Stimulated activated CD8-positive, alpha-beta memory T cell treated with anti-CD3 and anti-CD28 coated beads, Interleukin-2, amount 100 ng/mL, for 1 hour (primary cell): ENCODE data around the gene ZSCAN12.

Experiments
- DNase-seq, 2 donors: peaks; one replicate each; pipeline ENCODE4 v3.0.0-alpha.2; 2020; ENCODE audit warnings: low read depth in 2 of 2

ZSCAN12 gene

DNA sequence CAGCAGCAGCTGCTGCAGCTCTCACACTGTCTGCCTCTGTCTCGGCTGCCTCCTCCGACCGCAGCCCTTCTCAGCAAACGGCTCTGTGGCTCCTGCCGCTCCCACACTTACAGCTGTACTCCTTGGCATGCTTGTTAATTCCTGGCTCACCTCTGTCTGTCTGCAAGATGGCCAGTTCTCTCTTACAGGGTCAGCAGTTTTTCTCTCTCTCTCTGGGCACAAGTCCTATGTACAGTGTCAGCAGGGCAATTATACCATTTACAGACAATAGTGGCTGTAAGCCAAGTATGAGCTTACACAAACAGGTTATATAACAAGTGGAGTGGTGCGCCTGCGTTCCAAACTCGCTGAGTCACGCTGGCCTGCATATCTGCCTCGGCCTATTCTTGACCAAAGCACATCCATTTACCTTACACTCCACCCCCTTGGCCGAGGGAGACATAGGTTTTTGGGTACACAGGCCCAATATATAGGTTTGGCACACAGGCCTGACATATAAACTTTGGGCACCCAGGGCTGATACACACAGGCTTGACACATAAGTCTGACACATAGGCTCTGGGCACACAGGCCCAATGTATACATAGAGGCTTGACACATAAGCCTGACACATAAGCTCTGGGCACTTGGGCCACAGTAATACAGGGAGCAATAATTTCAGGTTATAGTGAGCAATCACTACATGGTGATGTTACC lies 45.4 kb downstream of the ZSCAN12 start:
- no peak for DNase-seq

- no peak for DNase-seq
These were observed 46.2 kb downstream of the ZSCAN12 start for GRCh38 chr6:28353356-28353755.

DNA sequence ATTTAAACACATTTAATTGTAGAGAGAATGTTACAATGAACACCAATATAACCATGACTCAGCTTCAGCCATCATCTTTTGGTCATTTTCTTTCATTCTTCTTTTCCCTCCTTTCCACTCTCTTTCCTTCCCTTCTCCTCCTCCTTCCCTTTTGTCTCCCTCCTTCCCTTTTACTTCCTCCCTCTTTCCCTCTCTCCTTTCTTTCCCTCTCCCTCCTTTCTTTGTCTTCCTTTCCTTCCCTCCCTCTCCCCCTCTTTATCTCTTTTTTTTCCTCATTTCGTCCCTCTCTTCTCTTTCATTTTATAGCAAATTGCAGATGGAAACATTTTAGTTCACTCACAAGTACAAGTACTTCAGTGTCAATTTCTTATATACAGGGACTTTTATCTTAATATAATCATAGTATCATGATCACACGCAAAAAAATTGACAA lies 48.0 kb downstream of the ZSCAN12 start:
- DNase-seq = no peak

GRCh38 chr6:28351087-28351486 lies 48.5 kb downstream of the ZSCAN12 start:
- DNase-seq = no peak

GRCh38 chr6:28349892-28350737 lies 49.4 kb downstream of the ZSCAN12 start, which contains the start of gene ZKSCAN3:
ZKSCAN3 (plus strand) TSS chr6:28349947; CDS start chr6:28359587, 9,640 bp downstream.
- DNase-seq = peak; percentile 75 to 77

DNA sequence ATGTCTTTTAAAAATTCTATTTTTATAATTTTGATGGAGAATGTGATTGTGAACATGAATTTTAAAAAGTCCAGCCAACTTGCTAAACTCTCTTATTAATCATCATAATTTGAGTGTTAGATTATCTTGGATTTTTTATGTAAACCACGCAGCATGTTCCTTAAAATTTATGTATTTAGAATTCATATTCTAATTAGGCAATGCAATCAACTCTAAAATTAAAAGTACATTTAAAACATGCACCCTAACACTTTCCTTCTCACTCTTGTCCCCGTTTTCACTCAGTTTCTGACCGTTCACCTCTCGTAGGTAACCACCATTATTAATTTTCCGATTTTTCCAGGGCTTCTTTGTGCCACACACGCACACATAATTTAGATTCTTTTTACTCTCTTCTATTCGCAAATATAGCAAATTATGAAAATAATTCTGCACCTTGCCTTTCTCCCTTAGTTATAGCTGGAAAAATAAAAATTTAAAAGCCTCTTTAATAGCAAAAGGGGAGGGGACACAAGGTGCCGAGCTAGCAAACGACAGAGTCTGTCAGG lies 50.1 kb downstream of the ZSCAN12 start:
- no peak for DNase-seq

- no peak for DNase-seq
These were observed 52.4 kb downstream of the ZSCAN12 start for GRCh38 chr6:28347119-28347518.

DNA sequence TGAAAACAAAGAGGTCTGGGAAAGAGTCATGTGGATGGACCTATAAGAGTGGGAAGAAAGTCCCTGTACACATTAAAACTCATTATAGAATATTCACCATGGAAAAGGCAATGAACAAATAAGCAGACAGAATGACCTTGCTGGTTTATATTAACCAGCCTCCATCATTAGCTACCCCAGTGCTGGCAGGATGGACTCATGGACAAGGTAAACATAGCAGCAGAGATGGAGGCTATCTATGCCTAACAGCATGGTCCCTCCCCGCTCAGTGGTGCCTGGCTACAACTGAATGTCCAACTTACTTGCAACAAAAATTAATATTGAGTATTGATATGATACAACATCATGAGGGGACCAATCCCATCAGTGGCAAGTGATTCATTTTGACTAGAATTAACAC lies 54.3 kb downstream of the ZSCAN12 start:
- DNase-seq = no peak

DNA sequence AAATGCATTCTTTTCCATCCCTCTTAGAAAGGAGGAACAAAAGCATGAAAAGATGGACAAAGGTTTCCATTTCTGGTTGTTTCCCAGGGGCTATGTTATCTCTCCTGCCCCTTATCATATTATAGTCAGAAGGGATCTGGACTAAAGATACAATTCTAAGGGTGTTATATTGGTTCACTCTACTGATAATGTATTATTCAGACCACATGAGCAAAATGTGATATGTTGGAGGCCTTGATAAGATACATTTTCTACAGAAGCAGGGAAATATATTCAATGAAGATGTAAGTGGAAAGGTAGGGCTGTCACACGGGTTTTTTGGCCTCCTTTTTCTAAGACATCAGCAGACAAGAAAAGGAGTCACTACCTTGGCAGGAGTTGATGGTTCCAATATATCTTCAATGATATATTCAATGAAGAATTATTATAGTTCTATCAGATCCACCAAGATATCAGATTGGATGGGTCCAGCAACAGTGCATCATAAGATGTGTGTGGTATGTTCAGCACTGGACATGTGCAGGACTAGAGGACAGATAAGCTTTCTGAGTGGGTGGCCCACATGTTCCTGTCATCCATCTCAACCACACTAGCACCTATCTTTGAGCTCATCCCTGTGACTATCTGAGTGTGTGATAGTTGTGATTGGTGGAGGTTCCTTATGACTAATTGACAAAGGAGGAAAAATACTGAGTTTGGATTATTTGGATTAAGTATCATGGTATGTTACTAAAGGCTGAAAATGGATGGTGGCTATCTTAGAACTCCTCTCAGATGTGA lies 55.5 kb downstream of the ZSCAN12 start:
- DNase-seq = no peak

GRCh38 chr6:28340310-28341095 lies 59.0 kb downstream of the ZSCAN12 start:
- DNase-seq = no peak

GRCh38 chr6:28337121-28337520 lies 62.4 kb downstream of the ZSCAN12 start:
- DNase-seq = no peak

- no peak for DNase-seq
These were observed 63.0 kb downstream of the ZSCAN12 start for GRCh38 chr6:28336284-28337120.

DNA sequence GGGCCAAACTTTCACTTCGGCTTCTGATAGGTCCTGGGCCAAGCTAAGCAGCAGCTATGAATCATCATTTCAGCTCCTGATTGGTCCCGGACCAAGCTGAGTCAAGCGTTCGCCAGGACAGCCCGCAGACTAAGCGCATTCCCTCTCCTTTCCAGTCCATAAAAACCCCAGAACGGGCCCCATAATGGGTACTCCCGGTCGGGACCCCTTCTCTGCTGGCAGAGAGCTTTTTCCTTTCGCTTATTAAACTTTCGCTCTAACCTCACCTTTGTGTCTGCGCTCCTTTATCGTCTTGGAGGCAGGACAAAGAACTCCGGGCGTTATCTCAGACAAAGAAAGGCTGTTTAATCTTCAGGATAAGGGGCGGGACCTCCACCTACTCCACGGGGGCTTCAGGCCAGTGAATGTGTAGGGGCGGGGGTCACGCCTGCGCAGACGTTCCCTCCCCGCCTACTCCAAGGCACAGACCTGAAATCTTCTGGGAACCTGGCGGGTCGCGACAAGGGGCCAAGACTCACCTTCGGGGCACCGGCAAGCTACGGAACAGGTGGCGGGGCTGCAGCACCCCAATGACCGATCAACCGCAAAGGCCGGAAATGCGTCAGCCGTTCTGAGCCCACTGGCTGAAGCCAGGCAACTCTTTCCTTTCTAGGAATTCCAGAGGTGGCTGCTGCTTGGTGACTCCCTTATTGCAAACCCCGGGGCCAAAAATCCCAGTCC lies 63.8 kb downstream of the ZSCAN12 start, which contains the start of gene ZSCAN31:
Gene ZSCAN31 (minus strand): TSS at position 585 of the 720 bp plus-strand sequence. CDS start 6,465 bp downstream, outside the sequence.
- peak; percentile 55 to 63 for DNase-seq

DNA sequence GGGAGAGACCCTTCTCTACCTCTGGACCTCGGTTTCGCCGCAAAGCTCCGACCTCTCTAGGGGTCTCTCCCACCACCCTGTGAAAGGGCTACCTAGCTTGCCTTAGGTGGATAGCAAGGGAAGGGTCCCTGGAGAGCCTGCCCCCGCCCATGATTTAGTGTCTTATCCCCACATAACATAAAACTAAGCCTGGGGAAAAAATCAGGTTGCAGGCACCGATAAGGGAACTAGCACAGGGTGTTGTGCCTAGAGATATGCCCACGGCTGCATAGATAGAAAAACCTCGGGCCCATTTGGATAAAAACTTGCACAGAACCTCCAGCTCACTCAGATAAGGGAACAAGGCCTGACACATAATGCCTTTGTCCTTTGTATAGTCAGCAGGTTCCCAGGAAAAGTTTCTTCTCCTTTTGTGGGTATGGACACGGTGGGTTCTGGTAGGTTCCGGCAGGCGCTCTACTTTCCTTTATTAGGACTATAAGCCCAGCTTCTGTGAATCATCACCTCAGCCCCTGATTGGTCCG lies 64.4 kb downstream of the ZSCAN12 start:
- no peak for DNase-seq

- DNase-seq = no peak
These were observed 65.1 kb downstream of the ZSCAN12 start for GRCh38 chr6:28334286-28335039.

DNA sequence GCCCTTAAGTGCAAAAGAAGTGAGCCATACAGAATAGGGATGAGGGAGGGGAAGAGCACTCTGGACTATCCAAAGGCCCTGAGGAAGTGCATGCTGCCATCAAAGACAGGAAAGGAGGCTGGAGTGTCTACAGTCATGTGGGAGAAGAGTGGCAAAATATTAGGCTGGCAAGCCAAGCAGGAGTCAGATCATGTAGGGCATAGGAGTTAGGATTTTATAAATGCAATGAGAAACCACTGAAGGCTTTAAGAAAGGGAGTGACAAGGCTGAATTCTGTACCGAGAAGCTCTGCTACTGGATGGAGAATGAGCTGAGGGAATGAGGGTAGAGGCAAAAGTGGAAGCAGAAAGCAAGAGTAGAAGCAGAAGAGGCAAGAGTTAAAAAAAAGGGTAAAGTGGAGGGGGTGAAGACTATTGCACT lies 65.9 kb downstream of the ZSCAN12 start:
- no peak for DNase-seq

DNA sequence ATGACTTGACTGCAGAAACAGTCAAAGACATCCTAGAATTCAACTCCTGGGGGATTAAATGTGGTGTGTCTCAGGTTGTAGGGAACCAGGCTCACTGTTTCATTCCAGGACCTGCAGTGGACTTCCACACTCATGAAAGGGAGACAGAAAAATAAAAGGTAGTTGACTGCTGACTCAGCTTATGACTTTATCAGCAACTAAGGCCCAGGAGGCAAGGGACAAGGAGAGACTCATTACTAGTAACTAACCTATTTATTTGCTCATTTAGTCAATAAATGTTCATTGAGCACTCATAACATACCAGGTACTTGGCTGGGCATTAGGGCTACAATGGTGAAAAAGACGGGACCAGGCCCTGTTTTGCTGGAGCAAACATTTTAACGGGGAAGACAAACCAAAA lies 66.5 kb downstream of the ZSCAN12 start:
- no peak for DNase-seq

DNA sequence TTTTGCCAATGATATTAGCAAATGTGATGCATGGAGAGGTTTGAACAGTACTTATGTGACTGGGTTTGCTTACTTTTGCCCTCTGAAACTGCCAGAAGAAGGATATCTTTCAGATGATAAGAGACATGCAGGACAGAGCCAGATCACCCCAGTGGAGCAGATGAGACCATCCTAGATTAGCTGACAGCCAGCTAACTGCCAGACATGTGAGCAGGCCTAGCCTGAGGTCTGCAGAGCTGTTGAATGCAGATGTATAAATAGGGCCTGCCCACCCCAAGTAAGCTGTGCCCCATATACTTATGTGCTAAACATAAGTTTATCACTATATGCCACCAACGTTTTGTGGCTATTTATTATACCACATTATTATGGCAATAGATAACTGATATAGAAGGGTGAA lies 69.5 kb downstream of the ZSCAN12 start:
- DNase-seq = no peak
